ENCODE measurements around the gene KRT38.

Gene KRT38

GRCh38 chr17:41393826-41394225, 47.0 kb downstream of the KRT38 start:
- DNase-seq = no peak

GRCh38 chr17:41393294-41393693, 47.5 kb downstream of the KRT38 start:
- no peak for DNase-seq

- no peak for DNase-seq
Measured at GRCh38 chr17:41392278-41392677, 48.5 kb downstream of the KRT38 start.

GRCh38 chr17:41391535-41391934, 49.2 kb downstream of the KRT38 start:
- no peak for DNase-seq

GRCh38 chr17:41390411-41390938, 50.3 kb downstream of the KRT38 start:
- DNase-seq = no peak

- DNase-seq = no peak
Measured at GRCh38 chr17:41387670-41388069, 53.1 kb downstream of the KRT38 start.

GRCh38 chr17:41386227-41386626, 54.6 kb downstream of the KRT38 start:
- DNase-seq = no peak

Measured in activated CD4-positive, alpha-beta T cell treated with anti-CD3 and anti-CD28 coated beads, Interleukin-10, Interleukin-2, amounts not matched to agents 100 ng/mL and 50 ng/mL, durations not matched to agents 16 hours and 8 hours (primary cell).